GM19452 (cell line): ENCODE data around the gene KIDINS220.

Experiments
- ATAC-seq: cut with Tn5 transposase; IDR thresholded peaks from one replicate; pipeline ENCODE4 v1.9.1; 2021; ENCODE audit not compliant: unreplicated experiment

The KIDINS220 gene

DNA sequence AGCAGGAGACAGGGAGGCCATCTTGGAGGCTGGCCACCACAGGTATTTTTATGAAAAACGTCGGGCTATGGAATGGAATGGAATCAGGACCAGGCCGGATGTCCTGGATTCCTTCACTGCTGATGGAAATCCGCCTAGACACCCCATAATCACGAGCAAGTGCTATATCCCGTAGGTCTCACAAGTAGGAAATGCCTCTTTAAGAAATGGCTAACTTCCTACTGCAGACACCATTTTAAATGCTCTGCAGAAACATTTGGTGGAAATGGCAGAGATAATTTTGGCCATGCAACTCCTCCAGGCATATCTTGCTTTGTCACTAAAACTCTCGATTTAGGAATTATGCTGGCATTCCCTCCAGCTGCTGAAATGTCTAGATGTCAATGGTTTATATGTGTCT is 137.6 kb downstream of the KIDINS220 start:
- no peak for ATAC-seq

- no peak for ATAC-seq
These were observed 140.2 kb downstream of the KIDINS220 start for GRCh38 chr2:8697190-8697589.

DNA sequence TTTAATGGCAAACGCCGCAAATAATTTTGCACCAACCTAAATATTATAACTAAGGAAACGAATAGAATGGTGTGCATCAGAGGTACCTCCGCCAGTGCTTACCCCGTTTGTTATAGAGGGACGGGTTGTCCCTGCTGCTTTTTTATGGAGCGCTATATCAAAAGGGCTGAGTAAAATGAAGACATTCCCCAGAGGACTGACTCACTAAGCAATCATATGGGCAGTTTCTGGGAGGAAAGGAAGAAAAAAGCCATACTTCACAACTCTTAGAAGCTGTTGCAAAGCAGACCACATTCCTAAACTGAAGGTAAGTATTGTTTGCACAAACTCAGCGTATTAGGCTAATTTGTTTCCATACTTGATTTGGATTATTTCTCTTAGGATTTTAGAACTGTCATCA is 142.7 kb downstream of the KIDINS220 start:
- no peak for ATAC-seq

DNA sequence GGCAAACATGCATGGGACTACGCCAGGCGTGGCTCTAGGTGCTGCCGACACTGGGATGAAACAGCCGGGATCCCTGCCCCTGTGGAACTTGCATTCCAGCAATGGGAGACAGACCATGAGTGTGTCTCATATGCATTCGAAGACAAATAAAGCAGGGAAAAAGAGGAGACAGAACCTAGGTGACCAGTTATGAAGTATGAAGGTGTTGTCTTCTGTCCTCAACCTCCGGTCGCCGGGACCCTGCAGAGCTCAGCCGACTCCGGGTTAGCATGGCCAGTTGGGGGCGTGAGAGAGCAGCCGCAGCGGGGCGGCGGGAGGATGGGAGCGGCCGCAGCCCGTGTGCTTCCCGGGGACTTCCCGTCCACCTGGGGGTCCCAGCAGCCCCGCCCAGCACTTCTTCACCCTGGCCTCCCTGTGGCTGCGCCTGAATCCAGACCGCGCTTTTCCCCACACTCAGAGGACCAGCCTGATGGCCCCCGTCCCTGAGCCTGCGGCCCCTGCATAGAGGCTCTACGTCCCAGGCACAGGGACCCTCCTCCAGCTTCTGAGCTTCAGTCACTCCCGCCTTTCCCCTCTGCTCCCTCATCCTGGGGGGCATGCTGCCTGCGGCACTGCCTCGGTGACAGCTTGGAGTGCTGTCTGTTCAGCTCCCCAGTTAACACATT is 144.1 kb downstream of the KIDINS220 start:
- ATAC-seq: no peak

- ATAC-seq: no peak
These were observed 144.6 kb downstream of the KIDINS220 start for GRCh38 chr2:8692783-8693156.

- no peak for ATAC-seq
These were observed 145.5 kb downstream of the KIDINS220 start for GRCh38 chr2:8691859-8692437.

- ATAC-seq: peak; percentile 34
These were observed 151.6 kb downstream of the KIDINS220 start for GRCh38 chr2:8685697-8686358.

GRCh38 chr2:8684878-8685696 is 152.3 kb downstream of the KIDINS220 start:
- ATAC-seq: peak; percentile 3

DNA sequence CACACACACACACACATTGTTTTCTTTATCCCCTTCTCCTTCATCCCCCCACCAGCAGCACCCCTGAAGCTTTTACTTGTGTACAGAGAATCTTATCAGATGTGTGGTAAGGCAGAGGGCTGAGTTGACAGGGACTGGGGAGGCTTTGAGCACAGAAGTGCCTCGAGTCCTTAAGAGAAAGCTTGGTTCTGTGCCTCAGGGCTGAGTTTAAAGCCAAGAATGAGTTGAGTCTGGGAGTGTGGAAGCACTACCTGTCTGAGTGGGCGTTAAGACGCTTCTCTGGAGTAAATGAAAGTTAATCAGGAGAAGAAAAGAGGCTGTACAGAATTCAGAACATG is 152.9 kb downstream of the KIDINS220 start:
- ATAC-seq: no peak

- no peak for ATAC-seq
These were observed 154.4 kb downstream of the KIDINS220 start for GRCh38 chr2:8682719-8683667.

- ATAC-seq: peak; percentile 62
These were observed 155.4 kb downstream of the KIDINS220 start, which contains the start of gene ID2 for GRCh38 chr2:8681786-8682692. Gene ID2, plus strand, starts transcription at chr2:8682056. Its CDS starts 110 bp downstream, at chr2:8682166.

GRCh38 chr2:8680822-8681760 is 156.3 kb downstream of the KIDINS220 start:
- ATAC-seq: no peak

DNA sequence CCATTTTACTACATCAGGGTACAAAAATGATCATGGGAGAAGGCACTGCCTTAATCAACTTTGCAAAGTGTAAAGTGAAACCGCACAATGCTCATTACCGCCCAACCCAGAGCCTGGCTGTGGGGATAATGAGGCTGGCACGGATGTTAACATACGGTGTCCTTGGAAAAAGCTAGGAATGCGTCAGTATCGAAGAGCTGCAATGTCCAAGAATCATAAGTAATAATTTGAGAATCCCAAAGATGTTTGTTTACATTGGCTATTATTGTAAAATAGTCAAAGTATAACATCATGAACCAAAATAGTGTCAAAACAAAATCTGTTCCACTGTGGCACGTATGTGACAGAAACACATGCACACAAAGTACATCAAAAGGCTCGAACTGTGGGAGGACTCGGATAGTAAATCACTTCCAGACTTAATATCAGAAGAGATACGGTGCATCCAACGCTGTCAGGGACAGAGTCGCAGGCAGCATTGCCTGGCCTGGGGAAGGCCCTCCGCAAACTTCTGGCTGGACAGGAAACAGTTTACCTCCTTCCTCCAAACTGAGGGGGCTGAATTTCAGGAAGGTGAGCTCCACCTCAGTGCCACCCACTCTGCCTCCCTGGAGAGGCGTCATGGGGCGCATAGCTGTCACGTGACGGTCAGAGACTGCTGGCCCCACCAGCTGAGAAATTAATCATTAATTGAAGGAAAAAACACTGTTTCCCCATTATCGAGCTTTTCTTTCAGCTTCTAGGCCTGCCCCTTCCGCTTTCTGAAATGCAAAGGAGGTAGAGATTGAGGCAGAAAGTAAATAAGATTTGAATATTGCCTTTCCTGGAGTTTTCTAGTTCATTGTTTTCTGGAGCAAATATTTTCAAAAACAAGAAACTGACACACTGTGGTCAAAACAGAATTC is 157.3 kb downstream of the KIDINS220 start:
- ATAC-seq: no peak

GRCh38 chr2:8679567-8679826 is 157.9 kb downstream of the KIDINS220 start:
- ATAC-seq: no peak
